Stimulated activated naive CD4-positive, alpha-beta T cell (primary cell): ENCODE data around the gene LRRC52.
"Not testable (repeated sequence)": the region's sequence is repeated elsewhere in the genome, so short reads cannot be mapped to it uniquely, and the experiment has no call there.

Source experiments
- DNase-seq, 6 experiments: peaks; one replicate each; lab custom pipeline; 2025; lab: John Stamatoyannopoulos, UW

The LRRC52 gene

DNA sequence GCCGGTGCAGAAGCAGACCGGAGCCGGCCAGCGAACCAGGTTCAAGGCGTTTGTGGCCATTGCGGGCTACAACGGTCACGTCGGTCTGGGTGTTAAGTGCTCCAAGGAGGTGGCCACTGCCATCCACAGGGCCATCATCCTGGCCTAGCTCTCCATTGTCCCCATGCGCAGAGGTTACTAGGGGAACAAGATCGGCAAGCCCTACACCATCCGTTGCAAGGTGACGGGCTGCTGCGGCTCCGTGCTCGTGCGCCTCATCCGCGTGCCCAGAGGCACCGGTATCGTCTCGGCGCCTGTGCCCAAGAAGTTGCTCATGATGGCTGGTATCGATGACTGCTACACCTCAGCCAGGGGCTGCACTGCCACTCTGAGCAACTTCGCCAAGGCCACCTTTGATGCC is 38.1 kb downstream of the LRRC52 start:
- DNase-seq, result no peak

DNA sequence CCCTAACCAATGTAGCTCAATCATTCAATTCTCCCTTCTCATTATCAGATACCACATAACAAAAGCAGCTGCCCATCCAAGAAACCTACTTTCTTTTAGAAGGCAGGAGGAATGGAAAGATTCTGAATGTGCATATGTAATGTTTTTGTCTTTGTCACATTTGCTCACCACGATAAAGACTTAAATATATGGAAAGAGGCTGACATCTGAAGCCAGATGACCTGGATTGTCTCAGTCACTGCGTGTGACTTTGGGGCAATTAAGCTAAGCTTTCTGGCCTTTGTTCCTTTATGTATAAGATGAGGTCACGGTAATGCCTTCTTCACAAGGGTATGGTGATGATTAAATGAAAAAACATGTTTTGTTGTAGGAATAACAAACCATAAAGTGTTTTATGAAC is 42.6 kb downstream of the LRRC52 start:
- DNase-seq, result no peak

GRCh38 chr1:165591391-165591790 is 47.6 kb downstream of the LRRC52 start:
- DNase-seq, result not testable (repeated sequence)

GRCh38 chr1:165592945-165593823 is 49.4 kb downstream of the LRRC52 start:
- DNase-seq, result peak; percentile 46 to 83 (median 69)

- no peak for DNase-seq
These were observed 51.6 kb downstream of the LRRC52 start for GRCh38 chr1:165595246-165595938.

DNA sequence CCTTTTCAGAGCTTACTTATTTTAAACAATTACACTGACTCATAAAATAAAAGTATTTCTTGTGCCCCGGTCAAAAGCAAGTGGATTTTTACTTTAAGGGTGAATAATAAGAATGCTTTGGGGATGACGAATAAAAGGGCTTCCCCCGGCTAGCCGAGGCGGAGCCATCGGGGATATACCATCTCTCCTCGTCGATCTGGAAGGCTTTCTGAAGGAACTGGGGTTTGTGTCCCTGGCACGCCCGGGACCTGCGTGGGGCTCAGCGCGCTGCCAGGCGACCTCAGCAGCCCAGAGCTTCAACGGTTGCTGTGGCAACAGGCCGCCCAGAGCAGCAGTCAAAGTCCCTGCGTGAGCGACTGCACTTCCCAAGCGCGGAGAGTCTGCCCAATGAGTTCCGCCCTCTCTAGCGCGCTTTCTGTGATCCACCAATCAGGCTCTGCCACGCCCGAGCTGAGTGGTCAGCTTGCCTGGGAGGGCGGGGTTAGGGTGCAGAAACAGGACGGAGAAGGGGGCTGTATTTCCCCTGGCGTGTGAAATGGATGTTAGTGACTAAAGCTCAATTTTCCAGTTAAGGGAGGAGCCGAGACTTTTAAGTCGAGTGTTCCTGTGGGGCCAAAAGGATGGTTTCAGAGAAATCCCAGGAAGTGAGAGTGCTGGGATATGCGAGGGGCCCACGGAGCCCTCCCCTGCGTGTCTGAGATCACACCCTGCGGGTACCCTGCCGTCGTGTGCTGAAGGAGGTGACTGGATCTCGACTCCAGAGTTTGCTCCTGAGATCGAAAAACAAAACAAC is 54.3 kb downstream of the LRRC52 start:
- peak; percentile 70 to 83 (median 72) for DNase-seq

- DNase-seq, result no peak
These were observed 54.9 kb downstream of the LRRC52 start for GRCh38 chr1:165598676-165599059.

- no peak for DNase-seq
These were observed 57.0 kb downstream of the LRRC52 start for GRCh38 chr1:165600793-165601192.

GRCh38 chr1:165603810-165604209 is 60.0 kb downstream of the LRRC52 start:
- DNase-seq, result no peak

DNA sequence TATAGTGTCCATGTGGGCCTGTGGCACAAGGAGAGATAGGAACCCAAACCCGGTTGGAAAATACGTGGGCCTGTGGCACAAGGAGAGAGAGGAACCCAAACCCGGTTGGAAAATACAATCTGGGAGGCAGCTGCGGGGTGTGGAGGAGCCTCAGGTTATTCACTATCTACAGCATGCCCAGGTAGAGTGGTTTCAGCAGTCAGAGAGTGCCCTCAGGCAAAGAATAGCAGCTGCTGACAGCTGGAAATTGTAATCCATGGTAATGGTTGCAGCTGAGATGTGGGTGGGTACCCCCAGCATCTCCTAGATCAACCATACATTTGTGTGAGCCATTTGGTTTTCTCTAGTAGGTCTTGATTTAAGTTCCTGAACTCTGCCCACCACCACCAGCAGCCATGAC is 61.4 kb downstream of the LRRC52 start:
- DNase-seq, result no peak

DNA sequence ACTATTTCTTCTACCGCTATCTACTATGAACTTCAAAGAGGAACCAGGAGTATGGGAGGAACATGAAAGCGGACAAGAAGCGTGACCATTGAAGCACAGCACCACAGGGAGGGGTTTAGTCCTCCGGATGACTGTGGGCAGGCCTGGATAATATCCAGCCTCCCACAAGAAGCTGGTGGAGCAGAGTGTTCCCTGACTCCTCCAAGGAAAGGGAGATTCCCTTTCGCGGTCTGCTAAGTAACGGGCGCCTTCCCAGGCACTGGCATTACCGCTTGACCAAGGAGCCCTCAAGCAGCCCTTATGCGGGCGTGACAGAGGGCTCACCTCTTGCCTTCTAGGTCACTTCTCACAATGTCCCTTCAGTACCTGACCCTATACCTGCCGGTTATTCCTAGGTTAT is 62.9 kb downstream of the LRRC52 start:
- not testable (repeated sequence) for DNase-seq

- DNase-seq, result no peak
These were observed 67.1 kb downstream of the LRRC52 start for GRCh38 chr1:165610866-165611265.

- no peak for DNase-seq
These were observed 68.3 kb downstream of the LRRC52 start for GRCh38 chr1:165612062-165612461.
